Amniotic epithelial cell (primary cell): ENCODE measurements around the gene WDR81.
A peak's percentile ranks its signal among the peaks of the same experiment; 100 is the strongest.
"Not testable (repeated sequence)": the region's sequence is repeated elsewhere in the genome, so short reads cannot be mapped to it uniquely, and the experiment has no call there.

Source experiments
- DNase-seq: peaks from one replicate; pipeline ENCODE4 v3.0.0-alpha.2; 2010; ENCODE audit warnings: low read depth

The WDR81 gene

DNA sequence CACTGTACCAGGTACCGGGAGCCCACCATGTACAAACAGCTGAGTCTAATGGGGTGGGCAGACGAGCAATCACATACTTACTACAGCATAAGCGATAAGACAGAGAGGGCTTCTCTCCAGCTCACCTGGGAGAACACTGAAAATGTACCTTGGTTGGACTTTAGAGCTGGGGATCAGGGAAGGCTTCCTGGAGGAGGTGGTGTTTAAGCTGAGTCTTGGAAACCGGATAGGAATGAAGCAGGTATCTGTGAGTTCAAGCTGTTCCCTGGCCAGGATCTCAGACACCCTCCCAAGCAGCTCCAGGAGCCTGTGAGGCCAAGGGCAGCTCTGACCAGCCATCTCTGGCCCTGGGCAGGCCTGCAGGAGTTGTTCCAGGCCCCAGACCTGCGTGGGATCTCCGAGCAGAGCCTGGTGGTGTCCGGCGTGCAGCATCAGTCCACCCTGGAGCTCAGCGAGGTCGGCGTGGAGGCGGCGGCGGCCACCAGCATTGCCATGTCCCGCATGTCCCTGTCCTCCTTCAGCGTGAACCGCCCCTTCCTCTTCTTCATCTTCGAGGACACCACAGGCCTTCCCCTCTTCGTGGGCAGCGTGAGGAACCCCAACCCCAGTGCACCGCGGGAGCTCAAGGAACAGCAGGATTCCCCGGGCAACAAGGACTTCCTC lies 29.4 kb downstream of the WDR81 start:
- DNase-seq = no peak

DNA sequence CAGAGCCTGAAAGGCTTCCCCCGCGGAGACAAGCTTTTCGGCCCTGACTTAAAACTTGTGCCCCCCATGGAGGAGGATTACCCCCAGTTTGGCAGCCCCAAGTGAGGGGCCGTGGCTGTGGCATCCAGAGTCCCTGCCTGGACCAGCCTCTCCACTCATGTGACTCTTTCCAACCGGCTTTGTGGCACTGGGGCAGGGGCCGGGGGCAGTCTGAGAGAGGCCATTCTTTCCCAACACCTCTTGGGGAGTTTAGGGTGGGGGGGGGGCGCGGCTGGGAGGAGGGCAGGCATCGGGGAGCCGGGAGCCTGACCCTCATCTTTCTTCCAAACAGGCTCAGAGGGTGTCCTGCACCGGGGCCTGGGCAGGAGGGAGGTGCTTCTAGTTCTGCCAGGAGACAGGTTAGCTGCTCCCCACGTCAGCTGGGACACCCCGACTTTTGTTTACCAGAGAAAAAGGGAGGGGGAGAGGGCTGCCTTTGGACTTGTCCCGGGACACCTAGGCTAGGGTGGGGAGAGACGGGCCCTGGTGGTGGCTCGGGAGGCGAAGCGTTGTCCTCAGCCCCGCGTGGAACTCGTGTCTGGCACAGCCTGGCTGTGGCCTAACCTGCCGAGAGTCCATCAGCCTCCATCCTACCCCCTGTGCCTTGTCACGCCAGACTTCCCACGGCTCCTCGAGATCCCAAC lies 30.1 kb downstream of the WDR81 start:
- no peak for DNase-seq

DNA sequence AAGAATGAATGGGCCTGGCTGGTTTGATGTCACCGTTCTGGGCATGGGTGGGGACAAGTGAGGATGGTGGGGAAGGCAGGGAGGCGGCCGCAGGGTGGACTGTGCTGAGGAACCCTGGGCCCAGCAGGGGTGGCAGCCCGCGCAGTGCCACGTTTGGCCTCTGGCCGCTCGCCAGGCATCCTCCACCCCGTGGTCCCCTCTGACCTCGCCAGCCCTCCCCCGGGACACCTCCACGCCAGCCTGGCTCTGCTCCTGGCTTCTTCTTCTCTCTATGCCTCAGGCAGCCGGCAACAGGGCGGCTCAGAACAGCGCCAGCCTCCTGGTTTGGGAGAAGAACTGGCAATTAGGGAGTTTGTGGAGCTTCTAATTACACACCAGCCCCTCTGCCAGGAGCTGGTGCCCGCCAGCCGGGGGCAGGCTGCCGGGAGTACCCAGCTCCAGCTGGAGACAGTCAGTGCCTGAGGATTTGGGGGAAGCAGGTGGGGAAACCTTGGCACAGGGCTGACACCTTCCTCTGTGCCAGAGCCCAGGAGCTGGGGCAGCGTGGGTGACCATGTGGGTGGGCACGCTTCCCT lies 30.8 kb downstream of the WDR81 start:
- DNase-seq = no peak

DNA sequence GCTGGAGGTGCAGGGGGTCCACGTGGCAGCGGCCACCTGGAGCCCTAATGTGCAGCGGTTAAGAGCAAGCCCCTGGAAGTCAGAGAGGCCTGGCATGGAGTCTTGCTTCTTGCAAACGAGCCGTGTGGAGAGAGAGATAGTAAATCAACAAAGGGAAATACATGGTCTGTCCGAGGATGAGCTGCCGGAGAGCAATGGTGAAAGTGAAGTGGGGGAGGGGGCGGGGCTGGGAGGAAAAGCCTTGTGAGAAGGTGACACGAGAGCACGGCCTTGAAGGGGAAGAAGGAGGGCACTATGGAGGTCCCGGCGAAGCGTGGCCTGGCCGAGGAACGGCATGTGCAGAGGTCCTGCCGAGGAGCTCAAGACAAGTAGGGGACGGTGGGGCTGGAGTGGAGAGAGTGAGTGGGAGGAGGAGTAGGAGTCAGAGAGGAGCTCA lies 31.3 kb downstream of the WDR81 start:
- DNase-seq = no peak

DNA sequence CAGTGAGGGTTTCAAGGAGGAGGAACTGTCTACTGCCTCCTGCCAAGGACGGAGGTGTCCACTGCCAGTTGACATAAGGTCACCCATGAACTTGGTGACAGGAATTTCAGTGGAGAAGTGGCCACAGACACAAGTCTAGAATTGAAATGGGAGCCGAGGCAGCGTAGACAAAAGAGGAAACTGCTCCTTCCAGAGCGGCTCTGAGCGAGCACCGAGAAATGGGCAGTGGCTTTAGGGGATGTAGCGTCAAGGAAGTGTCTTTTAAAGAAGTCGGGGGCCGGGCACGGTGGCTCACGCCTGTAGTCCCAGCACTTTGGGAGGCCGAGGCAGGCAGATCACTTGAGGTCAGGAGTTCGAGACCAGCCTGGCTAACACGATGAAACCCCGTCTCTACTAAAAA lies 34.3 kb downstream of the WDR81 start:
- DNase-seq = no peak

DNA sequence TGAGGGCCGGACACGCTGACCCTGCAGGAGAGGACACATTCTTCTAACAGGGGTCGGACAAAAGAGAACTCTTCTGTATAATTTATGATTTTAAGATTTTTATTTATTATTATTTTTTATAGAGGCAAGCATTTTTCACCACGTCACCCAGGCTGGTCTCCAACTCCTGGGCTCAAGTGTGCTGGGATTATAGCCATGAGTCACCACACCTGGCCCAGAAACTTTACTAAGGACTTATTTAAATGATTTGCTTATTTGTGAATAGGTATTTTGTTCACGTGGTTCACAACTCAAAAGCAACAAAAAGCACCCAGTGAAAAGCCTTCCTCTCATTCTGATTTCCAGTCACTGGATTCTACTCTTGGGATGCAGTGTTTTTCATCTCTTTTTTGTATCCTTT lies 35.0 kb downstream of the WDR81 start:
- no peak for DNase-seq

DNA sequence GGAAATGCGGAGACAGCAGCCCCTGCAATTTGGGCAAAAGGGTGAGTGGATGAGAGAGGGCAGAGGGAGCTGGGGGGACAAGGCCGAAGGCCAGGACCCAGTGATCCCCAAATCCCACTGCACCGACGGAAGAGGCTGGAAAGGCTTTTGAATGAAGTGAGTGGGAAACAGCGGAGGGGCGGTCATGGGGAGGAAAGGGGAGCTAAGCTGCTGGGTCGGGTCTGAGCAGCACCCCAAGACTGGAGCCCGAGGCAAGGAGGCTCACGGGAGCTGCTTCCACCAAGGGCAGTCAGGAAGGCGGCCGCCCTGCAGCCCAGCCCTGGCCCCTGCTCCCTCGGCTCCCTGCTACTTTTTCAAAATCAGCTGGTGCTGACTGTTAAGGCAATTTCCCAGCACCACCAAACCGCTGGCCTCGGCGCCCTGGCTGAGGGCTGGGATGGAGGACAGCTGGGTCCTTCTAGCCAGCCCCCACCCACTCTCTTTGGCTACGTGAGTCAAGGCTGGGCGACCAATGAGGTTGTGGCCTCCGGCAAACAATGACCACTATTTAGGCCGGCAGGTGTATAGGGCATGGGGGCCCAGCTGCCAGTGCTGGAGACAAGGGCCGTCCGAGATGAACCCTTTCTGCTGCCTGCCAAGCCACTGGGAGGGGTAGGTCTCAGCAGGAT lies 37.9 kb downstream of the WDR81 start:
- peak; percentile 21 for DNase-seq

DNA sequence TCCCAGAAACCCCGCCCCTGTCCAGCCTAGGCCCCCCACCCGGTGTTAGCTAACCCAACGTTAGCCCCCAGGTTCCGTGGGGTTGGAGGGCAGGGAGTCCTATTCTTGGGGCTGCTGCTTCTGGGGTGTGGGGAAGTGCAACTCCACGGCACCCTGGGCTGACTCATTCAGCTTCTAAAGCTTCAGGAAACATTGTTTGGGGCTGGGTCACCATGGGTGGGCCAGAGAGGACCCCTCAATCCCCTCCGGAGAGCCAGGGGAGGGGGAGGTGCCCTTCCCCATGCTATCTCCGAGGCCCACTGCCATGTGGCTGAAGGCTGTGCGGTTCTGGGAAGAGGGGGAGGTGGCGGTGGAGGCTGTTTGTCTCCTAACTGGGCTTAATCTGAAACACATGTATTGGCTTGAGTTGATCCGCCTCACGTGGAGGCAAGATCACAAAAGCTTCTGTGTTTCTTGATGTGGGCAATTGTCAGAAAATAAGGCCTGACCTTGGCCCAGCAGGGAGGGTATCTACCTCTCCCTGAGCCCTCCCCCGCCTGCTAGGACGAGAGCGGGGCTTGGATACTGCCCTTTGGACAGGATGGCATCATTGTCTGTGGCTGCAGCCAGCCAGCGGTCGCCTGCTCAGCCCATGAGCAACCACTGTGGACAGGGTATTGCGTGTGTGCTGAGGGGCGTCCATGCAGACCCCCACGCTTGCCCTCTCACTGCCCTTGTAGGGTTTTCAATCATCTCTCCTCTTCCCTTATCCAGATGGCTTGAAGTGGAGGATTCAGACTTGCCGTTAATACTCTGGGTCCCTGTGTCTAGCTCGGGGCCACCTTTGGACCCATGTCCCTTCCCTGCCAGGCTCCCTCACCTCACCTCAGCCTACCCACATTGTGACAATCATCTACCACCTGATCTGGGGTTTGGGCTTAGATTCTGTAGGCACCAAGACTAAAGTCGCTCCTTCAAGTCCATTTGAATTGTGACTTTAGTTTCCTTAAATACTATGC lies 38.7 kb downstream of the WDR81 start:
- peak; percentile 70 for DNase-seq

DNA sequence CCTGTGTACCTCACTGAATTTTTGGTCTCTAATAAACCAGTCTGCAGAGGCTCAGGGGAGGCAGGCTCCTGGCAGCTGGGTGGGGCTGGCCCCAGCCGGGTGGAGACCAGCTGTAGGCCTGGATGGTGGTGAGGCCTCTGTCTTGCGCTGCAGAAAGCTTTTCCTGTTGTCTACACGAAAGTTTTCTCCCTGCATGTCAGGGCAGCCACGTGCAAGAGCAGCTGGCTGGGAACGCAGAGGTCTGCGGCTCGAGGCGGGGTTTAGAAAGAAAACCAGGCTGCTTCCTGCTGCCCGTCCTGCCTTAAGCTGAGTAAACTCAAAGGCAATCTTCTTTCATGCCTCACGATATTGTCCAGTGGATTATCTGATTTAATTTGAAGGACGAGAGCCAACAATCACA lies 39.8 kb downstream of the WDR81 start:
- DNase-seq = peak; percentile 91

DNA sequence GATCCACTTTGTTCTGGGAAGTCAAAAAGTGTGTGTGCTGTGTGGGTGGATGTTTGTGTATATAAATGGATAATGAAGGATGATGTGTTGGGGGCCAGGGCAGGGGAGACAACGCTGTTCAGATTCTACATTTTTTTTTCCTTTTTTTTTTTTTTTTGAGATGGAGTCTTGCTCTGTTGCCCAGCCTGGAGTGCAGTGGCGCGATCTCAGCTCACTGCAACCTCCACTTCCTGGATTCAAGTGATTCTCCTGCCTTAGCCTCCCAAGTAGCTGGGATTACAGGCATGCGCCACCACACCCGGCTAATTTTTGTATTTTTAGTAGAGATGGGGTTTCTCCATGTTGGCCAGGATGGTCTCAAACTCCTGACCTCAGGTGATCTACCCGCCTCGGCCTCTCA lies 40.2 kb downstream of the WDR81 start:
- DNase-seq = not testable (repeated sequence)

DNA sequence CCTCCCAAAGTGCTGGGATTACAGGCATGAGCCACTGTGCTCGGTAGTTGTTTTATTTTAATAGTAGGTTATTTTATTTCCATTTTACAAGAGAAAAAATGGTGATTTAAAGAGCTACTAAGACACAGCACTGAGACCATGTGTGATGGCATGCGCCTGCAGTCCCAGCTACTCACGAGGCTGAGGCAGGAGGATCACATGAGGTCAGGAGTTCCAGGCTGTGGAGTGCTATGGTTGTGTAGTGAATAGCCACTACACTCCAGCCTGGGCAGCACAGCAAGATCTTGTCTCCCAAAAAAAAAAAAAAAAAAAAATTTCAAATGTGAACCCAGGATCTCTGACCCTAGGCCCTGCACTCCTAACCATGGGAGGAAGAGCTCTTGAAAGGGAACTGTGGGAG lies 41.1 kb downstream of the WDR81 start:
- no peak for DNase-seq

DNA sequence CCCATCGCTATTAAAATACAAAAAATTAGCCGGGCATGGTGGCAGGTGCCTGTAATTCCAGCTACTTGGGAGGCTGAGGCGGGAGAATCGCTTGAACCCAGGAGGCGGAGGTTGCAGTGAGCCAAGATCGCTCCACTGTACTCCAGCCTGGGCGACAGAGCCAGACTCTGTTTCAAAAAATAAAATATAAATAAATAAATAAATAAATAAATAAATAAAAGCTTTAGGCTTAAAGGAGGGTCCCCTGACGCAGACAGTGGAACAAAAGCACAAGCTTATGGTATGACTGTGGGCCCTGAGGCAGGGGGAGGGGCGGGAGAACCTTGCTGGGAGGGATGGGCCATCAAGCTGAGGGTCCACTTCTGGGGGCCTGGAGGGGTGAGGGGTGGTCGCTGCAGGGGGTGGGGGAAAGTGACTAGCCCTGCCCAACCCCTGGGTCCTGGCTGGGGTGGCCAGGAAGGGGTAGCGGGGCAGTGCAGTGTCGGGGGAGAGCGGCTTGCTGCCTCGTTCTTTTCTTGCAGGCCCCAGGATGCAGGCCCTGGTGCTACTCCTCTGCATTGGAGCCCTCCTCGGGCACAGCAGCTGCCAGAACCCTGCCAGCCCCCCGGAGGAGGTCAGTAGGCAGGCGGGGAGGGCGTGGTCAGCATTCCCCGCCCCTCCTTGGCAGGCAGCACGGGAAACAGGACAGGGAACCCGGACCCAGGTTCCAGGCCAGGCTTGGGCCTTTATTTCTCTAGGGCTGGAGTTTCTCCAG lies 42.1 kb downstream of the WDR81 start:
- DNase-seq = no peak

DNA sequence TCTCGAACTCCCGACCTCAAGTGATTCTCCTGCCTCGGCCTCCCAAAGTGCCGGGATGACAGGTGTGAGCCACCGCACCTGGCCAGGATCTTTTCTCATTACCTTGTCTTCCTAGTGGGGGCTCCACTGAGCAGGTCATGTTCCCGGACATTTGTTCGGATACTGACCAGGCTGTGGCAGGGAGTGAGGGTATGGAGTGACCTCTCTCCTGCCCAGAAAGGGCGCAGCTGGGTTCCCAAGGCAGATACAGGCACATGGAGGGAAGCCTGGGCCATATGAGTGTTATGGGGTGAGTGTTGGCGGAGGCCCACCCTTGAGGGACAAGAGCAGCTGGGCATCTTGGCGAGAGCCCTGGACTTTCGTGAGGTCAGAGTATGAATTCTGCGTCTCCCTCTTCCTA lies 42.9 kb downstream of the WDR81 start:
- no peak for DNase-seq

DNA sequence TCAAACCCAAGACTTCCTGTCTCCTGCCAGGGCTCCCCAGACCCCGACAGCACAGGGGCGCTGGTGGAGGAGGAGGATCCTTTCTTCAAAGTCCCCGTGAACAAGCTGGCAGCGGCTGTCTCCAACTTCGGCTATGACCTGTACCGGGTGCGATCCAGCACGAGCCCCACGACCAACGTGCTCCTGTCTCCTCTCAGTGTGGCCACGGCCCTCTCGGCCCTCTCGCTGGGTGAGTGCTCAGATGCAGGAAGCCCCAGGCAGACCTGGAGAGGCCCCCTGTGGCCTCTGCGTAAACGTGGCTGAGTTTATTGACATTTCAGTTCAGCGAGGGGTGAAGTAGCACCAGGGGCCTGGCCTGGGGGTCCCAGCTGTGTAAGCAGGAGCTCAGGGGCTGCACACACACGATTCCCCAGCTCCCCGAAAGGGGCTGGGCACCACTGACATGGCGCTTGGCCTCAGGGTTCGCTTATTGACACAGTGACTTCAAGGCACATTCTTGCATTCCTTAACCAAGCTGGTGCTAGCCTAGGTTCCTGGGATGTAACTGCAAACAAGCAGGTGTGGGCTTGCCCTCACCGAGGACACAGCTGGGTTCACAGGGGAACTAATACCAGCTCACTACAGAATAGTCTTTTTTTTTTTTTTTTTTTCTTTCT lies 45.4 kb downstream of the WDR81 start:
- no peak for DNase-seq

DNA sequence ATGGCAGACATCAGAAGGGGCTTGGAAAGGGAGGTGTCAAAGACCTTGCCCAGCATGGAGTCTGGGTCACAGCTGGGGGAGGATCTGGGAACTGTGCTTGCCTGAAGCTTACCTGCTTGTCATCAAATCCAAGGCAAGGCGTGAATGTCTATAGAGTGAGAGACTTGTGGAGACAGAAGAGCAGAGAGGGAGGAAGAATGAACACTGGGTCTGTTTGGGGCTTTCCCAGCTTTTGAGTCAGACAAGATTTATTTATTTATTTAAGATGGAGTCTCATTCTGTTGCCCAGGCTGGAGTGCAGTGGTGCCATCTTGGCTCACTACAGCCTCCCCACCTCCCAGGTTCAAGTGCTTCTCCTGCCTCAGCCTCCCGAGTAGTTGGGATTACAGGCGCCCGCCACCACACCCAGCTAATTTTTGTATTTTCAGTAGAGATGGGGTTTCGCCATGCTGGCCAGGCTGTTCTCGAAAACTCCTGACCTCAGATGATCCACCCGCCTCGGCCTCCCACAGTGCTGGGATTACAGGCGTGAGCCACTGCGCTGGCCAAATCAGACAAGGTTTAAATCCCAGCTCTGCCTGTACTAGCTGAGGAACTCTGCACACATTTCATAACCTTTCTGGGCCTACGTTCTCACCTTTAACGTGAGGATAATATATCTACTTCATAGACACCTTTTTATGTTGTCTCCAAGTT lies 48.6 kb downstream of the WDR81 start:
- DNase-seq = peak; percentile 88

DNA sequence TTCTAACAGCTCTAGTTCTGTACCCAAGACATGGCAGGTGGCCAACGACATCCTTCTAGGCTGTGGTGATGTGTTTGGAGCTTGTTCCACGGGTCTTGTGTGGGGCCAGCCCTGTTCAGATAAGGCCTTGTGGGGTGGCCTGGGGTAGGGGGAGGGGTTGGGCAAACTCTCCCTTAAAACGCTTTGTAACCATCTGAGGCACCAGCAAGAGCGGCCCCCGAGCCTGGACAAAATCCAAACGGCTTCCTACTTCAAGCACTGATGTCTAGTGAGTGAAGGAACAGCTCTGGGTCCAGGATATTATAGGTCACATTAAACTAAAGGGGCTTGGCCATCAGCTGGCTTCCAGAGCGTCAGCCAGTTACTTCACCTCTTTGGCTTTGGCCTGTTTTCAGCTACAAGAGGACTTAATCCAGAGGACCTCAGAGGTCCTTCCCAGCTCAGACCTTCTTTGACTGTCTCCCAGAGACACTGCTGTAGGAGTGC lies 49.2 kb downstream of the WDR81 start:
- peak; percentile 70 for DNase-seq

DNA sequence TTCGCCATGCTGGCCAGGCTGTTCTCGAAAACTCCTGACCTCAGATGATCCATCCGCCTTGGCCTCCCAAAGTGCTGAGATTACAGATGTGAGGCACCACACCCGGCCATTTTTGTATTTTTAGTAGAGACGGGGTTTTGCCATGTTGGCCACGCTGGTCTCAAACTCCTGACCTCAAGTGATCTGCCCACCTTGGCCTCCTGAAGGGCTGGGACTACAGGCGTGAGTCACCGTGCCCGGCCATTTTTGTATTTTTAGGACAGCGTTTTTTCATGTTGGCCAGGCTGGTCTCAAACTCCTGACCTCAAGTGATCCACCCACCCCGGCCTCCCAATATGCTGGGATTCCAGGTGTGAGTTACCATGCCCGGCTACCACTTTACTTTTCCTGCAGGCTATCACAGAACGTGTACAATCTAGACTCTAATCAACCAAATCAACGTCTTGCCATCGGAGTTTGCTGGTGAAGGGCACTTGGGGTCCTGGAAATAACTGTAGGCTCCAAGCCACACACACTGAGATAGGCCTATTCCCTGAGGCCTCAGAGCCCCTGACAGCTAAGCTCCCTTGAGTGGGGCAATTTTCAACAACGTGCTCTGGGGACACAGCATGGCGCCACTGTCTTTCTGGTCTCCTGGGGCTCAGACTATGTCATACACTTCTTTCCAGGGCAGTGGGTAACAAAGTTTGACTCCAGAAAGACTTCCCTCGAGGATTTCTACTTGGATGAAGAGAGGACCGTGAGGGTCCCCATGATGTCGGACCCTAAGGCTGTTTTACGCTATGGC lies 50.1 kb downstream of the WDR81 start:
- DNase-seq = no peak

DNA sequence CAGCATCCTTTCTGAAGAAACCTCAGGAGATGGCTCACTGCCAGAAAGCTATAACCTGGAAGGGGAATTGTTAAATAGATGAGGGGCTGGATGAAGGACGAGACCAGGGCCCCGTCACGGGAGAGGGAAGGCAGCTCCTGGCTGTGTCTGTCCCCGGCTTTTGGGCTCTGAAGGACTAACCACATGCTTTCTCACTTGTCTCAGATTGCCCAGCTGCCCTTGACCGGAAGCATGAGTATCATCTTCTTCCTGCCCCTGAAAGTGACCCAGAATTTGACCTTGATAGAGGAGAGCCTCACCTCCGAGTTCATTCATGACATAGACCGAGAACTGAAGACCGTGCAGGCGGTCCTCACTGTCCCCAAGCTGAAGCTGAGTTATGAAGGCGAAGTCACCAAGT lies 51.8 kb downstream of the WDR81 start:
- DNase-seq = no peak

DNA sequence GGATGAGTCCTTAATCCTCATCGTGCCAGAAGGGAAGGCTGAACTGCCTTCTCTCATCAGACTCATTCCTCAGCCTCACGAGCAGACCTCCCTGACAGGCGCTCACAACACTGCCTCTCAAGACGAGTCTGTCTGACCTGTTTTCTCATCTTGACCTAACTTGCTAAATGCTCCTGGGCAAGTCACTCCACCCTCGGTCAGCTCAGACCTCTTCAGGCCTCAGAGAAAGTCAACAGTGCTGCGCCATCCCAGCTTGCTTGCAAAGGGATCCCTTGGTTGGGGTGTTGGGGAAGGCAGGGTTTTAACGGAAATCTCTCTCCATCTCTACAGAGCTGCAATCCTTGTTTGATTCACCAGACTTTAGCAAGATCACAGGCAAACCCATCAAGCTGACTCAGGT lies 52.4 kb downstream of the WDR81 start:
- DNase-seq = no peak
